HG03159 (cell line): Measurements from ENCODE around the gene BNC2.
A peak's percentile ranks its signal among the peaks of the same experiment; 100 is the strongest.
"Not testable (repeated sequence)": the region's sequence is repeated elsewhere in the genome, so short reads cannot be mapped to it uniquely, and the experiment has no call there.

Experiments
- ATAC-seq: cut with Tn5 transposase; IDR thresholded peaks from one replicate; pipeline ENCODE4 v1.9.1; 2021; ENCODE audit warnings: mild to moderate bottlenecking, moderate library complexity; ENCODE audit not compliant: unreplicated experiment

The BNC2 gene

DNA sequence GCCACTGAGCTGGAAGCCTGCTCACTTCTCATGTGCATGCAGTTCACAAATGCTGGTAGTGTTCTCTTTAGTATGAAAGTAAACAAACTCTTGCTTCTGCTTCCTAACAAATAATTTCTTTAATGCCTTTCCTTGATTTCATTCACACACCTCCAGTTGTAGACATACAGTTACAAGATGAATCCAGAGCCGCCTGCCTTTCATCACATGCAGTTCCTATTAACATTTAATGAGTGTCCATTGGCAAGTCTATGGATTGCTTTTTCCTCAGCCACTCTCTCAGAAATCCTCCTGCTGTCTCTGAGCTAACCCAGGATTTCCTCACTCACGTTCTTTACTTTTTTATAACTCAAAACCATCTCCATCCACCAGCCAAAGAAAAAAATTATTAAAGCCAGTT, 408.6 kb downstream of the BNC2 start:
- ATAC-seq: no peak

DNA sequence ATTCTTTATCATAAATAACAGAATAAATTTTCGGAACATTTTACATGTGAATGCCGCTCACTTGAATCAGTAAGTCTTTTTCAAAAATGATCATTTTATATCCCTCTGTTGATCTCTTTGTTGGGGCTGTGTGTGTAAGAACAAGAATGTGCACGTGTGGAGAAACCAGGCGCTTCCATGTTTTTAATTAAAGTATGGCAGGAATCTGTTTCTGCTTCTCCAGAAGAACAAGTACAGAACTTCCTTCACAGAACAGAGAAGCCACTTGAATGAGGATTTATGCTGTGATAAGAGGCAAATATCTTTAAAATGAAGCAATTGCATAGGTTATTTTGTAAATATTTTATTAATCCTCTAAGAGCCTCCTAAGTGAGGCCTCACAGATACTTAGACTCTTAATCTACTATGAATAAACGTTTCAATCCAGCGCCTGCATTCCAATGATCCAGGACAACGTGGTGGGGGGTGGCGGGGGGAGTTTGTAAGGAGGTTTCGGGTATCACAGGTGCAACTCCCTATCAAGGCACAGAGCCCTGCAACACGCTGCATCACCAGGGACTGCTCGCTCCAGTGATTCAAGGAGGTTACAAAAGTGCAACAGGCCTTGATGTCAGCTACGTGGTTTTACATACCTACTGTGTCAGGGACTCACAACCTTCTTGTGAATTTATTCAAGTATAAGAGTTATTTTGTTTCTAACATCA, 409.2 kb downstream of the BNC2 start:
- no peak for ATAC-seq

DNA sequence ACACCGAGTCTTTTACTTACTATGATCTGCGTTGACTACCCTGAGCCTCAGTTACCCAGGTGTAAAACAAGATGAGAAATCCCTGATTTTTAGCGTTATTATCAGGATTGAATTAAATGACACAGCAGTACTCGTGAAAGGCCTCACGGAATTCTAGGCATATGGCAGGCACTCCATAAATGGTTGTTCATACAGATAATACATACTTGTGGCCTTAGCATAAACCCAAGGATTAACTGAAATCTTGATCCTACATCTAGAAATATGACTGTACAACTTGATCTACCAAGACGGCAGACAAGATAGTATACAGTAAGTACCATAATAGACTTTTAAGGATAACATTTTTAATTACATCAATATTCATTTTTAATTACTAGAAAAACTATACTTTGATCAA, 409.8 kb downstream of the BNC2 start:
- ATAC-seq: no peak

DNA sequence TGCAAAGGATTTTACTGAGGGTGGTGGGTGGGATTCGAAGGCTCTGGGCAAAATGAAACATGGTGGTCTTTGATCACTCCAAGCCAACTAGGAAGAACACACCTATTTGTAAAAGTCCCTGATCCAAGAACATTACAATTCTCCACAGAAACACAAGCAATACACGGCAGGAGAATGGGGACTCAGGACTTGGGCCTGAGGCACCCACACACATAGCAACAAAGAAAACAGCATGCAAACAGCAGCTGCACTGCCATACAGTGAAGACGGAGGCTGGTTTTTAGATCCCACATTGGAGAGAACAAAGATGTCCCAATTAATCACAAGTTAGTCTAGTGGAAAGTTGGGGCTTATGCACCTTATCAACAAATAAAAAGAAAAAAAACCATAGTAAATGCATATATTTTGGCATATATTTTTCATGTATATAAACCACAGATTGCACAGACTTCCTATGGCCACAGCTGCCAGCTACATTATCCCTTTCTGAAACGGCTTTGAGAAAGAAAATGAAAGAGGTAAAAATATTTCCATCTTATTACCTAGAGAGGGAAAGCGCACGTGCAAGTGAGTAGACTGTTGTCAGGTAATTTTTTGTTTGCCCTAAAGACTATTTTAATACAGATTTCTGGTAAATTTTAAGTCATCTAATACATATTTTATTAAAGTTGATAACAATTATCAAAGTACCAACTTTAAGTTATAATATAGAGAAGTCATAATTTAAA, 410.9 kb downstream of the BNC2 start:
- peak; percentile 42 for ATAC-seq

DNA sequence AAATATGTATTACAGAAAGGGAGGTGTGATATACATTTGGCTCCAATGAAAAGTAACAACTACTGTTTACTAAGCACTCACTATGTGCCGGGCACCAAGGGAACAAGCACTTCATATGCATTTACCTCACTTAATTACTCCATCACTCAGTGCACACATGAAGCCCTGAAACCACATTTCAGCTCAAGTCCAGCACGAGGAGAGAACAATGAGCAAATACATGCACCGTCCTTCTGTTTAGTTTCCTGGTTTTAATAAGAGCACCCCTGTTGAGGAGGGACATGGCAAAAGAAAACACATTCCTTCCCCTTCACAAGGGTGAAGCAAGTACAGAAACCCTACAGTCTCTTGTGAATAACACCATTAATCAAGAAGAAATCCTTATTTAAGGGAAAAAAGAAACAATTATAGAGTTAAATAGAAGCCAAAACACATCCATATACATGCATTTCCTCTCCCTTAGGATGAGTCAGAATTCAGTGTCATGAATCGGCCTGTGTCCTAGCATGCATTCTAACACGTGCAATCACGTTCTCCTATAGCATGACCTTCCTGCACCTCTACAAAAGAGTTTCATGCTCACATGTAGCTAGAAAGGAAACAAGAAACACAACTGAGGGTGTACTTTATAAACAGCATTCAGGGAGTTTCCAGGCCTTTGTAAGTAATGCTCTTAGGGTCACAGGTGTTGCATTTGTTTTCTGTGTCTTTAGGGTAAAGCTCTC, 411.6 kb downstream of the BNC2 start:
- ATAC-seq: peak; percentile 73

DNA sequence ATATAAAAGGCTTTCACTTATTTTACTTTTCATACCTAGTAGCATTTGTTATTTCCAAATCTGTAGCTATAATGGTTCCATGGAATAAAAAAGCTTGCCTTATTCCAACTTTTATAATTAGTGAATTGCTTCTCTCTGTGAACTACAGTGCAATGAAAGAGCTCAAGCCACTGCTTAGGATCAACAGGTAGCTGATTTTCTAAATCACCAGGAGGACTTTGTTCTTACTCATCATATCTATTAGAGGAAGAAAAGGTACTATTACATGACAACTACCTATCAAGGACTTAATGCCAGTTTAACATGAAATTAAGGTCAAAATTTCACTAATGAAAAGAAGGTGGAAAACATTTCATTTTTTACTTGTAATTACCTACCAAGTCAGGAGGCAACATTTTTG, 414.6 kb downstream of the BNC2 start:
- no peak for ATAC-seq

DNA sequence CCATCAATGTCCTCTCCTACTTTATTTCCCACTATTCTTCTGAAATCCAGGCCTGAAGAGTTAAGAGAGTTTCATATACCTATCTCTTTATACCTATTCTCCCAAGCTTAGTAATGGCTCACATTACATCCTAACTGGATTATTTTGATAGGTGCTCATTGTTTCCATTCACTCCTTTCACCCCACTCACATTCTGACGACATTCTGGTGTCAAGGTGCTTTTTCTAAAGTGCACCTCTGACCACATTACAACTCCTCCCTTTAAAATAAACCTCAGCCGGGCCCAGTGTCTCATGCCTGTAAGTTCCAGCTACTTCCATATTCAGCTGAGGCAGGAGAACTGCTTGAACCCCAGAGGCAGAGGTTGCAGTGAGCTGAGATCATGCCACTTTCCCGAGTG, 417.1 kb downstream of the BNC2 start:
- no peak for ATAC-seq

DNA sequence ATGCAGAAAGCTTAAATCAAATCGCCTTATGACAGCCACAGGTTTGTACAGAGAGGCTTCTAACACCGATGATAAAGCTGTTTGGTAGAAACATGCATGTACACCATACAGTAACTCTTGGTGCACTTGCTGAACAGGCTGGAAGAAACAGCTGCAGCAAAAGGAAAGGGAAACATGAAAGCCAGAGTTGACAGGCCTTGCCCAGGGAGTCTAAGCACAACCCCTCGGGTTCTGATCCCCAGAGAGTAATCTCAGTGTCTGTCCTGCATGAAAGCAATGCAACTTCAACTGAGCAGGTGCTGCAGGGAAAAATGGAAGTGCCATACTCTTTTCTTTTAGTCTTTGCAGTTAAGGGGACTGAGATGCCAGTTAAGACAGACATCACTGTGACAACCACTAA, 419.9 kb downstream of the BNC2 start:
- ATAC-seq: no peak

DNA sequence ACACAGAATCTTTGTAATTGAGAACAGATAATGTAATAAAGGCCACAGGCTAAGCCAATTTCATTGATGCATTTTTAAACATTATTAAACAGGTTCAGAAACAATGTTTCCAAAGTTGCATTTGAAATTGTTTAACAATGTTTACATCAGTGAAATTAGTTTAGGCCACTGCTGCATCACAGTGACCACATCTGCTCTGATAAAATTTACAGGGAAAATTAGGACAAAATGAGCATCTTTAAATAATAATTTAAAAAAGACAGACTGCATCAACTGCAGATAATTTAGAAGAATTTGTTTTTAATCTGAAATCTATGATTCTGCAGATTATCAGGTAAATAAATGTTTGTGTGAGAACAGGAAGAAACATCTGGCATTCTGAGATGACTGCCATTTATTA, 420.4 kb downstream of the BNC2 start:
- no peak for ATAC-seq

DNA sequence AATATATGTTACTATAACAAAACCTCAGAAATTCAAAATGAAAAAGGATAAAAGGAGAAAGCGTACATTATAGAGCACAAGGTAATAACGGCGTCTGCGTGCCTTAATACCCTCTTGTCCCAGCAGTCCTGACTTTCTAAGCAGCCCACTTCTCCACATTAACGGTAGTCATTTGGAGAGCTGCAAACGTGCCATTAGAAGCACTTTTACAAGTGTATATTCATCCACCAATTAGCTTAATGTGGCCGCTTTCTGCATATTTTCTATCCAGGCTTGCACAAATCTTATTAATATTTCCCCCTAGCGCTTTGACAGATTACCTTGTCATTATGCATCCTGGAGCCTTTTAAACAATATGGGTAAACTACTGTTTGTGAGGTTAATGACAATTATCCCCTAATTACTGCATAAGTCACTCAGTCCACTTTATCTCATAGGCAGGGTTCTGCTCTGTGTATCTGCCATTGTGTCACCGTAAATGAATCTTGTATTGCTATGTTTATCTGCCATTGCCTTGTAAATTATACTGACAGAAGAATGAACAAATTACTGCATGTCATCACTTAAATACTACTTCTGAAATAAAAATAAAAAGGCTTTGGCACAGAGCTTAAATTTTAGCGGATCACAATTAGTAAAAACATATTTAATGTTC, 421.3 kb downstream of the BNC2 start:
- no peak for ATAC-seq

DNA sequence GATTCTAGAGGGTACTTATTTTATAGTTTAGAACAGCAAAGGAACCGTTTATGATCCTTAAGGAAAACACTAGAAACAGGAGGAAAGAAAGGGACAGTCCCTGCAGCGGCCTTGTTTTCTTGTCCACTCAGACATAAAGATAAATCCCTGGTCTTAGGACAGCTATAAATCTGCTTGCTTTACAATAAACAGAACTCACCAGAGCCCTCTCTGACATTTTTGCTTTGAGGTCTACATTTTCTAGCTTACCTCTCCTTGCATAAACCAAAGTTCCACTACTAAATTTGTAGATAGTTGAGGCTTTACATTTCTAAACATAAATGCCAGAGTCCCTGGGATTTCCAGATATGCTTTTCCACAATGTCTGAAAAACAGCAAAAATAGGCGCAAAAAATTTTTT, 422.5 kb downstream of the BNC2 start:
- no peak for ATAC-seq

DNA sequence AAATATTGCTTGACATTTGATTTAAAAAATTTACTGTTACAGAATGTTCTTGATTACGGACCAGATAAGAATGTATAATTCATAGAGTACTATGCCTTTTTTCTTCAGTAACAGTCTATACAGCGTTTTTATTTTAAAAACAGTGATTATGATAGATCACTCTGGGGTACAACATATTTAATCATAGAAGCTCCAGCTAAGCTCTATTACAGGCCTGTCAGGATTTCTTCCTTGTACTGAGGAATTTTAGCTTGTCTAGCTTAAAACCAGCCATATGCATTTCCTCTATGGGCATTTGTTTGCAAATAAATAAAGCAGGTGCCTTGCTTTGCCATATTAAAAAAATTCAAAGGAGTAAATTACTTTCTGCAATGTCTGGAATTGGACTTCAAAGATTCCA, 423.8 kb downstream of the BNC2 start:
- ATAC-seq: no peak

DNA sequence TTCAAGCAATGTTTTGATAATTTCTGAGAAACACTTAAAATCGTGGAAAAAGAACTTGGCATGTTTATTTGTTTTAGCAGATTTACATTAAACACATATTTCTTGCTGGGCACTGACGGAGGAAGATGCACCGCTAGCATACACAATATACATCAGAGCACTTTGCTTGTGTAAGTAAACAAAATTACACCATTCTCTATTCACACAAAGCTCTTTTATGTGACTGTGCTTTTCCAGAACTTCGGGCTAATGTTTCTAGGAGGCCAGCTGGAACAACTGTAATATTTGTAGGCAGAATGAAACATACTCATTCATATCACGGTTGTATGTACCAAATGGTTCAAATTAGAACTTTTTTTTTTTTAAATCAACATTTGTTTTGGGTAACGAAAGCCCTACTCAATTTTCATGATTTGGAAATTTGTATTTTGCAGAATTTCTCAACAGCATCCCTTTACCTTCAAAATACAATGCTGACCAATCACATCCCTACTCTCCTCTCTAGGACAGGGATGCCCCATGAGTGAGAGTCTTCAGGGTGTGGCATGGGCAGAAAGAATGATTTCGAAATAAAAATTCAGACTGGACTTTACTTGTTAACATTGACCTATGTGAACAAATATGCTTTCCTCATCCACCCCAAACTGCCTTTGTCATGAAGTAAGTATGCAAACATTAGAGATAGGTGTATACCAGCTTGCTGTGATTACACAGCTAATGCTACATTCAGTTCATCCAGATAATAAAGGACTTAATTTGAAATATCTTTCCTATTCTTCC, 425.1 kb downstream of the BNC2 start:
- ATAC-seq: no peak

DNA sequence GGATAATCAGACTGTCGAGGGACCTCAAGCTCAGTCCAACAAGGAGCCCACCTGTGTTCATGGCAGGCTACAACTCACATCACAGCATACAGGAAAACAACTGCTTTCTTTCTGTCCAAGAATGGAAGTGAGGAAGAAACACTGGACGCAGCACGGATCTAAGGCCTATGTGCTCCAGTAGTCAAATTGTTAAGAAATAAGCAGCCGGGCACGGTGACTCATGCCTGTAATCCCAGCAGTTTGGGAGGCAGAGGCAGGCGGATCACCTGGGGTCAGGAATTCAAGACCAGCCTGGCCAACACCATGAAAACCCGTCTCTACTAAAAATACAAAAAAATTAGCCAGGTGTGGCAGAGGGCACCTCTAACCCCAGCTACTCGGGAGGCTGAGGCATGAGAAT, 427.8 kb downstream of the BNC2 start:
- no peak for ATAC-seq

DNA sequence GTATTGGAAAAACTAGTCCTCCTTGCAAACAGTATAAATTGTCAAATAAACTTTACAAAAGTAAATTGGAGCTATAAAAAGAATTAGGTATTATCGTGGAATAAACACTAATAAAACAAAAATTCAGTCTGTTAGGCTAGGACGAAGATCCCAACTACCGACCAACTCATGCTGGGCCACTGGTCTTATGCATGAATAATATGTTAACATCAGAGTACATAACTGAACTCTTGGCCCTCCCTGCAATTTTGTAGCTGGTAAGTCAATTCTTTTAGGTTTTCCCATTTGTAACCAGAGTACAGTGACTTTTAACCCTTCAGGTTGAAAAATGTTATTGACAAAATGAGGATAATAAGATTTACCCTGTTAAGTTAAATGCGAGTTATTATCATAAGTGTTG, 428.7 kb downstream of the BNC2 start:
- no peak for ATAC-seq

DNA sequence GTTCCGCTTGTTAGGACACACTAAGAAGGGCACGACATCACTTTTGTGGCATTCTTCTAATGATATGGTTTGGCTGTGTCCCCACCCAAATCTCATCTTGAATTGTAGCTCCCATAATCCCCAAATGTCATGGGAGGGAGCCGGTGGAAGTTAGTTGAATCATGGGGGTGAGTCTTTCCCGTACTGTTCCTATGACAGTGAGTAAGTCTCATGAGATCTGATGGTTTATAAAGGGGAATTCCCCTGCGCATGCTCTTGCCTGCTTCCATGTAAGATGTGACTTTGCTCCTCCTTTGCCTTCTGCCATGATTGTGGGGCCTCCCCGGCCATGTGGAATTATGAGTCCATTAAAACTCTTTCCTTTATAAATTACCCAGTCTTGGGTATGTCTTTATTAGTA, 431.6 kb downstream of the BNC2 start:
- not testable (repeated sequence) for ATAC-seq

DNA sequence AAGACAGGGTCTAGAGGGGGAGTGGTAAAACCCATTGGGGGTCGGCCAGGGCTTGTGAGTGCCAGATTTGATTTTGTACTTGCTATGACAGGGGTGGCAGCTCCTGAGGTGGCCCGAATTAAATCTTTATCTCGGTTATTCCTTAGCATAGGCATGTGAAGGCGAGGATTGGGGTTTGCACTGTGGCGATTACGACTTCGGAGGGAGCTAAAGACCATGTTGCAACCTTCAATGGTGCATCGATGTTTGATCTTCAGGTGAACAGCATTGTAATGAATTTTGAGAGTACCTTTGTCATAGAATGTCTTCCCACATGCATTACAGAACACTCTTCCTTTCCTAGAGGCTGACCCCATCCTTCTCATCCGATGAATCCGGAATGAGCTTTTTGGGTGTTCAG, 433.9 kb downstream of the BNC2 start:
- ATAC-seq: no peak

DNA sequence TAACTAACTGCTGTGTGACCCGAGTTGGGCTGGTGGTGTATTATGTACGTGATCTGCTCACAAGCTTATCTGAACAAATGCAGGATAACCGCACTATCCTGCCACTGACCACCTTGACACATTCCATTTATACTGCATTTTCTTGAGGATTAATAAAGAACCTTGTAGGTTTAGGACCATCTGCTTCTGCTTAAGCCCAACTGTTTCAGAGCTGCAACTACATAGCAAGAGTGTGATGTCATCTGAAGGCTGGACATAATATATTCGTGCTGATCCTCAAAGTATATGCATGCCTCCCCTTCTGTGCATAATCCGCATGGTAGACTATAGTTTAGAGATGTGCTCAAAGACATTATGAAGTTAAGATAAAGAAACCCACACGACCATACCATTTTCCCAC, 435.9 kb downstream of the BNC2 start:
- ATAC-seq: no peak

DNA sequence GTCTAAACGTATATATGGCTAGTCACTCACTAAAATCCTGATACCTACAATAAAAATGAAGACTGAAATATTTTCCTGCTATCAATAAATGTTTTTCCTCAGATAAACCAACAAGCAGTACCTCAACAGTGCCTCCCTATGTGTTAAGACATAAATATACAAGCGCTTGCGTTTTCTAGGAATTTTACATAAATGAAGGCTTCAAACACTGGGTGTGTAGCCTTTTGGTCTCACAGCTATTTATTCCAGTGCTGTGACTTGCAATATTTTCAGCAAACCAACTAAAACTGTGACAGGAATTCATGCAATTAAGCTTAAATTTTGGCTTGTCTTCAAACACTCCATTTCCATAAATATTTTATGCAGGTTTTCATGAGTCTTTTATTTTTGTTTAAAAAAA, 437.0 kb downstream of the BNC2 start:
- no peak for ATAC-seq

DNA sequence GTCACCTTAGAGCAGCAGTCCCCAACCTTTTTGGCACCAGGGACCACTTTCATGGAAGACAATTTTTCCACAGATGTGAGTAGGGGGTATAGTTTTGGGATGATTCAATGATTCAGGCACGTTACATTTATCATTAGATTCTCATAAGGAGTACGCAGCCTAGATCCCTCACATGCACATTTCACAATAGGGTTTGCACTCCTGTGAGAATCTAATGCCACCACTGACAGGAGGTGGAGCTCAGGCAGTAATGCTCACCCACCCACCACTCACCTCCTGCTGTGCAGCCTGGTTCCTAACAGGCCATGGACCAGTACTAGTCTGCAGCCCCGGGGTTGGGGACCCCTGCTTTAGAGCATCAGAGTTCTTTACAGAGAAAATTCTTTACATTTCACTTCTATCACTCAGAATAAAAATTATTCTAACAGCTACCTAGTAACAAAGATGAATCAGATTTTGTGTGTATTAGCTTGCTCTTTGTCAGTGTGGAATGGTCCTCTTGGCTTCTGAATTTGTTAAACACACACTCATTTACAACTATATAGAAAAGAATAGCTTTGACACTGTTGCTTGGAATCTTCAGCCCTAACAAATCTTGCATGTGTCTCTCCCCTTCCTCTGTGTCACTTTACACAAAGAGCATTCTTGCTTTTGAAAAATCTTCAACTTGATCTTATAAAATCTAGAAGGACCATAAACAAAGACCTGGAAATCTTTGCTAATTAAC, 438.6 kb downstream of the BNC2 start:
- ATAC-seq: no peak
